HEK293 (cell line): Measurements from ENCODE around the gene CACNA2D3.

Source experiments
- CTCF ChIA-PET: fragments of 350-600 bp; formaldehyde crosslinking; extraction: SDS; loops from one replicate; lab custom pipeline; 2021; ENCODE audit warnings: antibody characterized with exemption; lab: Yijun Ruan, JAX
- POLR2A ChIA-PET: fragments of 300-600 bp; formaldehyde crosslinking; extraction: SDS; loops from one replicate; lab custom pipeline; 2020; ENCODE audit warnings: antibody characterized with exemption, inconsistent platforms; lab: Yijun Ruan, JAX
- H3K27ac ChIP-seq: fragments of 200-500 bp; sonication (Bioruptor generic); 2 replicates; pipeline ENCODE4 v1.5.1; 2014; ENCODE audit warnings: low read depth, low read length, control low read depth, inconsistent platforms; ENCODE audit errors: extremely low read depth
- H3K36me3 ChIP-seq, 2 experiments: fragments of 200-500 bp in 1 of 2; sonication (Bioruptor generic) in 1 of 2; 1 replicate in 1 of 2; 2 replicates in 1 of 2; pipeline ENCODE4 v1.5.1; 2014 to 2017; ENCODE audit warnings: inconsistent platforms in 2 of 2, low read length in 2 of 2; ENCODE audit not compliant: control insufficient read depth in 2 of 2, insufficient read depth in 1 of 2
- H3K4me1 ChIP-seq: fragments of 200-500 bp; sonication (Bioruptor generic); 2 replicates; pipeline ENCODE4 v1.5.1; 2014; ENCODE audit warnings: mild to moderate bottlenecking, low read length, inconsistent platforms; ENCODE audit not compliant: control insufficient read depth, insufficient read depth
- H3K4me3 ChIP-seq: 2 replicates; pipeline ENCODE4 v1.5.1; 2011; ENCODE audit warnings: low read depth, mild to moderate bottlenecking, control low read depth, low read length, moderate library complexity
- H3K9me3 ChIP-seq: fragments of 200-500 bp; sonication (Bioruptor generic); 2 replicates; pipeline ENCODE4 v1.5.1; 2014; ENCODE audit warnings: low read depth, low read length, inconsistent platforms; ENCODE audit not compliant: control insufficient read depth, insufficient read depth
- GLI2 ChIP-seq: fragments of 450-650 bp; formaldehyde crosslinking; IDR thresholded peaks from 2 replicates; pipeline ENCODE4; 2017; ENCODE audit warnings: missing biosample characterization, missing genetic modification characterization, low read depth, borderline replicate concordance
- GLI4 ChIP-seq: fragments of 450-650 bp; formaldehyde crosslinking; IDR thresholded peaks from 2 replicates; pipeline ENCODE4 v1.5.1; 2016; ENCODE audit warnings: missing biosample characterization, missing genetic modification characterization
- KLF17 ChIP-seq: fragments of 450-650 bp; formaldehyde crosslinking; IDR thresholded peaks from 2 replicates; pipeline ENCODE4 v1.5.1; 2016; ENCODE audit warnings: missing biosample characterization, missing genetic modification characterization
- SALL2 ChIP-seq: fragments of 450-650 bp; formaldehyde crosslinking; IDR thresholded peaks from 2 replicates; pipeline ENCODE4 v1.5.0; 2017; ENCODE audit warnings: missing biosample characterization, mild to moderate bottlenecking, missing genetic modification characterization, borderline replicate concordance
- SETDB1 ChIP-seq: IDR thresholded peaks from one replicate; pipeline ENCODE4 v1.6.1; 2017; ENCODE audit warnings: mild to moderate bottlenecking, low read length, moderate library complexity, mixed read lengths; ENCODE audit not compliant: insufficient read length
- ZBTB7A ChIP-seq: fragments of 450-650 bp; formaldehyde crosslinking; IDR thresholded peaks from 2 replicates; pipeline ENCODE4 v1.5.1; 2016; ENCODE audit warnings: low read depth, missing biosample characterization, missing genetic modification characterization
- ZFP3 ChIP-seq: fragments of 450-650 bp; formaldehyde crosslinking; IDR thresholded peaks from 2 replicates; pipeline ENCODE4 v1.5.1; 2016; ENCODE audit warnings: low read depth, missing biosample characterization, missing genetic modification characterization
- ZNF146 ChIP-seq: fragments of 450-650 bp; formaldehyde crosslinking; IDR thresholded peaks from 2 replicates; pipeline ENCODE4 v1.5.1; 2016; ENCODE audit warnings: missing biosample characterization, missing genetic modification characterization
- ZNF174 ChIP-seq: fragments of 450-650 bp; formaldehyde crosslinking; IDR thresholded peaks from 2 replicates; pipeline ENCODE4 v1.5.0; 2017; ENCODE audit warnings: missing biosample characterization, mild to moderate bottlenecking, missing genetic modification characterization
- ZNF184 ChIP-seq: fragments of 450-650 bp; IDR thresholded peaks from 2 replicates; pipeline ENCODE4 v1.5.1; 2018; ENCODE audit warnings: missing biosample characterization, mild to moderate bottlenecking, missing genetic modification characterization
- ZNF394 ChIP-seq: fragments of 450-650 bp; formaldehyde crosslinking; IDR thresholded peaks from 2 replicates; pipeline ENCODE4 v1.5.1; 2016; ENCODE audit warnings: missing biosample characterization, missing genetic modification characterization, mild to moderate bottlenecking, moderate library complexity, borderline replicate concordance
- ZNF530 ChIP-seq: fragments of 450-650 bp; formaldehyde crosslinking; IDR thresholded peaks from 2 replicates; pipeline ENCODE4 v1.5.1; 2016; ENCODE audit warnings: low read depth, missing biosample characterization, missing genetic modification characterization
- ZNF558 ChIP-seq: fragments of 450-650 bp; formaldehyde crosslinking; IDR thresholded peaks from 2 replicates; pipeline ENCODE4 v1.5.1; 2016; ENCODE audit warnings: missing biosample characterization, missing genetic modification characterization
- ZNF596 ChIP-seq: fragments of 450-650 bp; IDR thresholded peaks from 2 replicates; pipeline ENCODE4 v1.5.0; 2018; ENCODE audit warnings: missing biosample characterization, mild to moderate bottlenecking, missing genetic modification characterization, moderate library complexity
- ZNF621 ChIP-seq: fragments of 450-650 bp; formaldehyde crosslinking; IDR thresholded peaks from 2 replicates; pipeline ENCODE4 v1.5.1; 2017; ENCODE audit warnings: missing biosample characterization, missing genetic modification characterization
- ZNF704 ChIP-seq: fragments of 450-650 bp; formaldehyde crosslinking; IDR thresholded peaks from 2 replicates; pipeline ENCODE4 v1.5.1; 2016; ENCODE audit warnings: missing biosample characterization, missing genetic modification characterization
- ZNF777 ChIP-seq: fragments of 450-650 bp; formaldehyde crosslinking; IDR thresholded peaks from 2 replicates; pipeline ENCODE4 v1.5.1; 2017; ENCODE audit warnings: missing biosample characterization, missing genetic modification characterization, borderline replicate concordance
- ZNF791 ChIP-seq: fragments of 450-650 bp; formaldehyde crosslinking; IDR thresholded peaks from 2 replicates; pipeline ENCODE4 v1.5.1; 2016; ENCODE audit warnings: missing biosample characterization, missing genetic modification characterization
- ZSCAN16 ChIP-seq: fragments of 450-650 bp; formaldehyde crosslinking; IDR thresholded peaks from 2 replicates; pipeline ENCODE4 v1.5.1; 2016; ENCODE audit warnings: missing biosample characterization, missing genetic modification characterization
- TF ChIP-seq, protein P1 (sequence below): fragments of 450-650 bp; formaldehyde crosslinking; IDR thresholded peaks from 2 replicates; pipeline ENCODE4 v1.5.1; 2016; ENCODE audit warnings: missing biosample characterization, missing genetic modification characterization, low read depth
- TF ChIP-seq, protein P2 (sequence below): fragments of 450-650 bp; formaldehyde crosslinking; IDR thresholded peaks from 2 replicates; pipeline ENCODE4 v1.5.1; 2017; ENCODE audit warnings: missing biosample characterization, missing genetic modification characterization

CACNA2D3 gene

GRCh38 chr3:54262541-54262940 lies 140.2 kb downstream of the CACNA2D3 start (continued):
- TF ChIP-seq, protein P1, sequence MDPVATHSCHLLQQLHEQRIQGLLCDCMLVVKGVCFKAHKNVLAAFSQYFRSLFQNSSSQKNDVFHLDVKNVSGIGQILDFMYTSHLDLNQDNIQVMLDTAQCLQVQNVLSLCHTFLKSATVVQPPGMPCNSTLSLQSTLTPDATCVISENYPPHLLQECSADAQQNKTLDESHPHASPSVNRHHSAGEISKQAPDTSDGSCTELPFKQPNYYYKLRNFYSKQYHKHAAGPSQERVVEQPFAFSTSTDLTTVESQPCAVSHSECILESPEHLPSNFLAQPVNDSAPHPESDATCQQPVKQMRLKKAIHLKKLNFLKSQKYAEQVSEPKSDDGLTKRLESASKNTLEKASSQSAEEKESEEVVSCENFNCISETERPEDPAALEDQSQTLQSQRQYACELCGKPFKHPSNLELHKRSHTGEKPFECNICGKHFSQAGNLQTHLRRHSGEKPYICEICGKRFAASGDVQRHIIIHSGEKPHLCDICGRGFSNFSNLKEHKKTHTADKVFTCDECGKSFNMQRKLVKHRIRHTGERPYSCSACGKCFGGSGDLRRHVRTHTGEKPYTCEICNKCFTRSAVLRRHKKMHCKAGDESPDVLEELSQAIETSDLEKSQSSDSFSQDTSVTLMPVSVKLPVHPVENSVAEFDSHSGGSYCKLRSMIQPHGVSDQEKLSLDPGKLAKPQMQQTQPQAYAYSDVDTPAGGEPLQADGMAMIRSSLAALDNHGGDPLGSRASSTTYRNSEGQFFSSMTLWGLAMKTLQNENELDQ (tag by site-specific recombination) = no peak
- TF ChIP-seq ZNF704 (no peak), ZFP3 (tag by site-specific recombination) (no peak), ZNF184 (no peak), ZNF394 (tag by site-specific recombination) (no peak), SETDB1 (no peak), SALL2 (tag by site-specific recombination) (no peak), ZNF777 (no peak)

DNA sequence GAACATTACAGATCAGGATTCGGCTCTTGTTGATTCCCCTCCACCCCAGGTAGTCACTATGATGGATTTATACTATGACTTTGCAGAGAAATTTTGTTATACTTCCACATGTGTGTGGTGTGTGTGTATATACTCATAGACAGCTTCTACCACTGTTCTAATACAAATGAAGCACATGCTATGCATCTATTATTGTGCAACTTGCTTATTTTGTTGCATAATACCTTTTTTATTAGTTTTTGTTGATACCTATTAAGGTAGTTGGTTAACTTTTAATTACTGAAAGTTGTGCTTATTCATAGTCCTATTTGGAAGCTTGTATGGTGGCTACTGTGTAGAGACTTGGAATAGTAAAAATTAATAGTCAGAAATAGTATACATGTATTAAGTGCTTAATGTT lies 140.6 kb downstream of the CACNA2D3 start:
- Histone ChIP-seq H3K4me1 (no peaks in the 10 kb centered on the region; the same call in 1 of the 2 replicates), H3K9me3 (no peaks in the 10 kb centered on the region), H3K27ac (no peak overlapping the region), H3K36me3 (no peaks in the 10 kb centered on the region), H3K4me3 (no peak overlapping the region)
- POLR2A ChIA-PET = no interaction called here
- TF ChIP-seq GLI4 (no peak), ZBTB7A (no peak), ZNF791 (no peak), ZNF174 (tag by site-specific recombination) (no peak), KLF17 (no peak), ZNF704 (no peak), ZNF621 (no peak)
- TF ChIP-seq, protein P2, sequence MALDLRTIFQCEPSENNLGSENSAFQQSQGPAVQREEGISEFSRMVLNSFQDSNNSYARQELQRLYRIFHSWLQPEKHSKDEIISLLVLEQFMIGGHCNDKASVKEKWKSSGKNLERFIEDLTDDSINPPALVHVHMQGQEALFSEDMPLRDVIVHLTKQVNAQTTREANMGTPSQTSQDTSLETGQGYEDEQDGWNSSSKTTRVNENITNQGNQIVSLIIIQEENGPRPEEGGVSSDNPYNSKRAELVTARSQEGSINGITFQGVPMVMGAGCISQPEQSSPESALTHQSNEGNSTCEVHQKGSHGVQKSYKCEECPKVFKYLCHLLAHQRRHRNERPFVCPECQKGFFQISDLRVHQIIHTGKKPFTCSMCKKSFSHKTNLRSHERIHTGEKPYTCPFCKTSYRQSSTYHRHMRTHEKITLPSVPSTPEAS (tag by site-specific recombination) = no peak
- CTCF ChIA-PET = interaction anchor here (0.5 kb wide), 1 partner anchor 90 kb away, joined by 3 read pairs; no protein-coding TSS in a partner anchor

GRCh38 chr3:54264050-54264449 lies 141.7 kb downstream of the CACNA2D3 start:
- no peak overlapping the region for H3K27ac ChIP-seq
- POLR2A ChIA-PET = no interaction called here
- no peaks in the 10 kb centered on the region for H3K36me3 ChIP-seq
- no peaks in the 10 kb centered on the region for H3K9me3 ChIP-seq
- TF ChIP-seq ZSCAN16 (no peak), ZNF174 (tag by site-specific recombination) (no peak), ZNF558 (no peak), ZNF530 (tag by site-specific recombination) (no peak), ZNF146 (no peak), ZNF596 (tag by site-specific recombination) (no peak), GLI2 (tag by site-specific recombination) (no peak)
- no peaks in the 10 kb centered on the region for H3K4me1 ChIP-seq
- CTCF ChIA-PET = no interaction called here
- H3K4me3 ChIP-seq = no peak overlapping the region
